ENCODE data around the gene ITGAE. TPM values are rescaled to one million over a fixed set of nuclear protein-coding genes. Genes with fewer than 3 reads are reported as not detected.

ITGAE gene
- total and polyA plus RNA-seq, 10 of the 15 experiments (the other 5 are each of a cell fraction or from before 2014, with no cell fraction given) = 13.1 to 161 (median 34.8) TPM

GRCh38 chr17:3812284-3812683 lies 11.3 kb upstream of the ITGAE start:
- no peaks in the 10 kb centered on the region for H3K9me3 ChIP-seq (replicated peaks; ENCODE audit: control insufficient read depth, insufficient read depth, low read length)
- H3K4me1 ChIP-seq (ENCODE audit: control insufficient read depth, insufficient read depth, low read length) = peaks cover 8% of the 10 kb centered on the region
- H3K36me3 ChIP-seq (ENCODE audit: control insufficient read depth in 2 of 2, insufficient read depth in 2 of 2, low read length in 1 of 2) = peaks cover 16 to 17% of the 10 kb centered on the region in 2 experiments
- POLR2A ChIA-PET = no interaction called here
- SMC1A ChIA-PET (ENCODE audit: uncharacterized antibody, unreplicated experiment) = interaction anchor here (0.8 to 1.1 kb wide), 2 partner anchors 15 to 73 kb away, joined by 3 read pairs; no protein-coding TSS in a partner anchor
- RAD21 ChIA-PET (ENCODE audit: unreplicated experiment) = interaction anchor here (1.4 kb wide), 1 partner anchor 75 kb away, joined by 4 read pairs; no protein-coding TSS in a partner anchor
- WGBS (ENCODE audit: insufficient coverage, insufficient replicate concordance, low lambda C conversion rate, missing lambda C conversion rate) = 98% methylated on average over 10 of the region's 10 CpGs
- no peak overlapping the region for H3K9ac ChIP-seq (ENCODE audit: control insufficient read depth, insufficient read depth, low read length)
- TF ChIP-seq BHLHE40 (IDR thresholded peaks at IDR 0.05; ENCODE audit: borderline replicate concordance in 1 of 2, low read depth in 2 of 2, low read length in 1 of 2) = no peak
- in situ Hi-C loops (cut with MboI) = no loop called here
- DNase-seq (ENCODE audit: low read depth, low spot score) = no peak
- FAIRE-seq = no peak
- intact Hi-C loops (cut with micrococcal nuclease; ENCODE audit: unreplicated experiment) = no loop called here
- H3K79me2 ChIP-seq (ENCODE audit: control insufficient read depth, insufficient read depth, low read length) = no peaks in the 10 kb centered on the region
- CTCF ChIA-PET = interaction anchor here (1.2 to 3.5 kb wide), 3 partner anchors 14 to 130 kb away, joined by 3 to 23 read pairs (median 14); no protein-coding TSS in a partner anchor
- no peaks in the 10 kb centered on the region for H3K27me3 ChIP-seq (replicated peaks in 1 of 2; ENCODE audit: control insufficient read depth in 2 of 2, insufficient read depth in 2 of 2, low read length in 1 of 2)
- no peak overlapping the region for H3K4me3 ChIP-seq
- H3K4me2 ChIP-seq (ENCODE audit: control insufficient read depth, insufficient read depth) = no peak overlapping the region
- no peak for ATAC-seq
- H3K27ac ChIP-seq (ENCODE audit: control insufficient read depth, insufficient read depth) = no peak overlapping the region
- no peaks in the 10 kb centered on the region for H4K20me1 ChIP-seq (ENCODE audit: control insufficient read depth, insufficient read depth)
- no peak overlapping the region for H2AFZ ChIP-seq (ENCODE audit: control insufficient read depth, low read depth, low read length)
- TSS peak; percentile 52 for BruUV-seq (replicated peaks)

GRCh38 chr17:3810019-3810418 lies 9.0 kb upstream of the ITGAE start:
- no peak overlapping the region for H3K9ac ChIP-seq (ENCODE audit: control insufficient read depth, insufficient read depth, low read length)
- no peaks in the 10 kb centered on the region for H3K79me2 ChIP-seq (ENCODE audit: control insufficient read depth, insufficient read depth, low read length)
- no TSS peak for BruUV-seq (replicated peaks)
- H3K4me3 ChIP-seq = no peak overlapping the region
- in situ Hi-C loops (cut with MboI) = no loop called here
- peaks cover 13 to 17% of the 10 kb centered on the region in 2 experiments for H3K36me3 ChIP-seq (ENCODE audit: control insufficient read depth in 2 of 2, insufficient read depth in 2 of 2, low read length in 1 of 2)
- intact Hi-C loops (cut with micrococcal nuclease; ENCODE audit: unreplicated experiment) = no loop called here
- DNase-seq (ENCODE audit: low read depth, low spot score) (no peak), ATAC-seq (no peak), FAIRE-seq (no peak)
- SMC1A ChIA-PET (ENCODE audit: uncharacterized antibody, unreplicated experiment) = interaction anchor here (0.8 kb wide), 1 partner anchor 72 kb away, joined by 3 read pairs; no protein-coding TSS in a partner anchor
- RAD21 ChIA-PET (ENCODE audit: unreplicated experiment) = interaction anchor here (1.3 kb wide), 1 partner anchor 72 kb away, joined by 3 read pairs; no protein-coding TSS in a partner anchor
- no peaks in the 10 kb centered on the region for H4K20me1 ChIP-seq (ENCODE audit: control insufficient read depth, insufficient read depth)
- H3K4me1 ChIP-seq (ENCODE audit: control insufficient read depth, insufficient read depth, low read length) = peaks cover 7% of the 10 kb centered on the region
- WGBS (ENCODE audit: insufficient coverage, insufficient replicate concordance, low lambda C conversion rate, missing lambda C conversion rate) = 14% methylated on average over 4 of the region's 4 CpGs
- no peak for TF ChIP-seq MYB (IDR thresholded peaks at IDR 0.05; ENCODE audit: borderline replicate concordance, low read depth, low read length)
- 0 out of 3 replicates have a peak, but pooled peaks have one; percentile 17 for TF ChIP-seq POU2F2 (IDR thresholded peaks at IDR 0.05; ENCODE audit: borderline replicate concordance, low read depth, low read length)
- no peak overlapping the region for H3K27ac ChIP-seq (ENCODE audit: control insufficient read depth, insufficient read depth)
- no peak overlapping the region for H3K4me2 ChIP-seq (ENCODE audit: control insufficient read depth, insufficient read depth)
- CTCF ChIA-PET = interaction anchor here (1.0 to 3.5 kb wide), 6 partner anchors 16 to 75 kb away, joined by 3 to 23 read pairs (median 3); no protein-coding TSS in a partner anchor
- no peaks in the 10 kb centered on the region for H3K27me3 ChIP-seq (replicated peaks in 1 of 2; ENCODE audit: control insufficient read depth in 2 of 2, insufficient read depth in 2 of 2, low read length in 1 of 2)
- H2AFZ ChIP-seq (ENCODE audit: control insufficient read depth, low read depth, low read length) = no peak overlapping the region
- no peaks in the 10 kb centered on the region for H3K9me3 ChIP-seq (replicated peaks; ENCODE audit: control insufficient read depth, insufficient read depth, low read length)
- POLR2A ChIA-PET = no interaction called here

Data from GM12878 (cell line).